ENCODE measurements around the gene CLVS2. TPM values are rescaled to one million over a fixed set of nuclear protein-coding genes. Genes with fewer than 3 reads are reported as not detected.
A peak's percentile ranks its signal among the peaks of the same experiment; 100 is the strongest.

The CLVS2 gene
- total and polyA plus RNA-seq, 2 experiments from 2014 or later = 0.08 to 0.66 TPM

GRCh38 chr6:123022975-123023374 lies 26.9 kb downstream of the CLVS2 start:
- H3K27ac ChIP-seq (ENCODE audit: low read depth) = no peak overlapping the region
- no peaks in the 10 kb centered on the region for H3K79me2 ChIP-seq (replicated peaks; ENCODE audit: insufficient read depth)
- TF ChIP-seq REST (IDR thresholded peaks at IDR 0.05; ENCODE audit: unreplicated experiment) (peak; percentile 89), ETS1 (IDR thresholded peaks at IDR 0.05) (no peak), CTCF (conservative IDR thresholded peaks at IDR 0.05; ENCODE audit: low read depth in 2 of 2) (no peak)
- Mint-ChIP-seq H3K9me3 (no peaks in the 10 kb centered on the region), H3K36me3 (ENCODE audit: low read depth) (no peaks in the 10 kb centered on the region), H3K4me1 (no peaks in the 10 kb centered on the region), H3K27me3 (ENCODE audit: insufficient read depth, low read depth, poor library complexity) (no peaks in the 10 kb centered on the region), H3K4me3 (no peak overlapping the region), H3K27ac (no peak overlapping the region)
- no peaks in the 10 kb centered on the region for H3K36me3 ChIP-seq (ENCODE audit: insufficient read depth)
- H3K9me2 ChIP-seq (ENCODE audit: insufficient read depth) = no peaks in the 10 kb centered on the region
- no peaks in the 10 kb centered on the region for H3K27me3 ChIP-seq (ENCODE audit: insufficient read depth)
- peak; percentile 77 for ATAC-seq
- DNase-seq (ENCODE audit: low spot score) = peak; percentile 60
- no peaks in the 10 kb centered on the region; the same call in 1 of the 2 replicates for H4K20me1 ChIP-seq (replicated peaks; ENCODE audit: insufficient read depth)
- H3K4me3 ChIP-seq = no peak overlapping the region
- H3K4me1 ChIP-seq (ENCODE audit: insufficient read depth) = no peaks in the 10 kb centered on the region
- no peak overlapping the region for H3K4me2 ChIP-seq
- H2AFZ ChIP-seq = no peak overlapping the region
- H3F3A ChIP-seq (replicated peaks; ENCODE audit: low read depth) = no peaks in the 10 kb centered on the region

GRCh38 chr6:123024976-123025375 lies 28.9 kb downstream of the CLVS2 start:
- Mint-ChIP-seq H3K27me3 (ENCODE audit: insufficient read depth, low read depth, poor library complexity) (no peaks in the 10 kb centered on the region), H3K9me3 (no peaks in the 10 kb centered on the region), H3K4me3 (no peak overlapping the region), H3K27ac (no peak overlapping the region), H3K36me3 (ENCODE audit: low read depth) (no peaks in the 10 kb centered on the region), H3K4me1 (no peaks in the 10 kb centered on the region)
- H3K9me2 ChIP-seq (ENCODE audit: insufficient read depth) = no peaks in the 10 kb centered on the region
- H3K27ac ChIP-seq (ENCODE audit: low read depth) = no peak overlapping the region
- ATAC-seq = no peak
- DNase-seq (ENCODE audit: low spot score) = no peak
- no peaks in the 10 kb centered on the region for H3K36me3 ChIP-seq (ENCODE audit: insufficient read depth)
- H4K20me1 ChIP-seq (replicated peaks; ENCODE audit: insufficient read depth) = no peaks in the 10 kb centered on the region; the same call in 1 of the 2 replicates
- H3K4me2 ChIP-seq = no peak overlapping the region
- H3F3A ChIP-seq (replicated peaks; ENCODE audit: low read depth) = no peaks in the 10 kb centered on the region
- H3K4me3 ChIP-seq = no peak overlapping the region
- no peaks in the 10 kb centered on the region for H3K27me3 ChIP-seq (ENCODE audit: insufficient read depth)
- H2AFZ ChIP-seq = no peak overlapping the region
- H3K79me2 ChIP-seq (replicated peaks; ENCODE audit: insufficient read depth) = no peaks in the 10 kb centered on the region
- no peaks in the 10 kb centered on the region for H3K4me1 ChIP-seq (ENCODE audit: insufficient read depth)
- no peak for TF ChIP-seq EZH2 (IDR thresholded peaks at IDR 0.05; ENCODE audit: low read depth, unreplicated experiment)
- TF ChIP-seq ZNF114 (CRISPR knock-in tag; IDR thresholded peaks at IDR 0.05) = no peak
- TF ChIP-seq REST (IDR thresholded peaks at IDR 0.05; ENCODE audit: unreplicated experiment) = no peak
- no peak for TF ChIP-seq EZH2phosphoT487 (IDR thresholded peaks at IDR 0.05; ENCODE audit: unreplicated experiment)
- TF ChIP-seq CREB1 (CRISPR knock-in tag; IDR thresholded peaks at IDR 0.05; ENCODE audit: low read depth) = no peak
- no peak for TF ChIP-seq ZNF331 (CRISPR knock-in tag; IDR thresholded peaks at IDR 0.05; ENCODE audit: low read depth)
- no peak for TF ChIP-seq CTCF (conservative IDR thresholded peaks at IDR 0.05; ENCODE audit: low read depth in 2 of 2)

All from GM23338 (cell line).